Measurements from ENCODE around the gene ADAMTS4. TPM values are rescaled to one million over a fixed set of nuclear protein-coding genes. Genes with fewer than 3 reads are reported as not detected.
"Not testable (repeated sequence)": the region's sequence is repeated elsewhere in the genome, so short reads cannot be mapped to it uniquely, and the experiment has no call there.

ADAMTS4 gene
- total and polyA plus RNA-seq, 5 experiments from 2014 or later, result 0.07 to 7.0 (median 0.34) TPM

DNA sequence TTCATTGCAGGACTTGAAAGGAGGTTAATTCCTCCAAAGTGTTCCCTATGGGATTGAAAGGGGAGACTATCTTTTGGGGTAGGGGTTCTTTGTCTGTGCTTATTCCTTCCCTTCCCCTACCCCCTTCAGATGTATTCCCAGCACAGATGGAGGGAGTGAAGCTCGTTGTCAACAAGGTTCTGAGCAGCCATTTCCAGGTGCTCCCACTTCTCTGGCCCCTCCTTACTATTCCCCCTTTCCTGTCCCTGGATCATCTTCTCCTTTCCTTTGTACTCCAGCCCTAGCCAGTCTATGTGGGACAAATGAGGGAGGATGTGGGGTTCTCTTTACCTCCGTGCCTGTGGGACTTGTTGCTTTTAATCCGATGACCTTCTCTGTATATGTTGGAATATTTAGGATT, 27.9 kb upstream of the ADAMTS4 start:
- POLR2A ChIA-PET, result interaction anchor here (1.0 to 15.0 kb wide), 10 partner anchors 14 to 155 kb away, joined by 5 to 231 read pairs (median 20); partner anchors contain the start of genes FCER1G, NDUFS2, PPOX and SDHC
- DNase-seq (no peak), ATAC-seq (no peak)
- peaks cover 0 to 16% (median 0%) of the 10 kb centered on the region in 3 donors for H3K36me3 Mint-ChIP-seq
- H3K4me1 Mint-ChIP-seq, result peaks cover 31 to 56% (median 50%) of the 10 kb centered on the region in 4 donors
- no peaks in the 10 kb centered on the region for H3K27me3 Mint-ChIP-seq
- peak overlapping the region in 6 of 10 donors; percentile 23 to 96 (median 80) for H3K27ac Mint-ChIP-seq
- H3K9me3 Mint-ChIP-seq, result no peaks in the 10 kb centered on the region
- H3K4me3 Mint-ChIP-seq, result peak overlapping the region; percentile 94 to 100 (median 100)

DNA sequence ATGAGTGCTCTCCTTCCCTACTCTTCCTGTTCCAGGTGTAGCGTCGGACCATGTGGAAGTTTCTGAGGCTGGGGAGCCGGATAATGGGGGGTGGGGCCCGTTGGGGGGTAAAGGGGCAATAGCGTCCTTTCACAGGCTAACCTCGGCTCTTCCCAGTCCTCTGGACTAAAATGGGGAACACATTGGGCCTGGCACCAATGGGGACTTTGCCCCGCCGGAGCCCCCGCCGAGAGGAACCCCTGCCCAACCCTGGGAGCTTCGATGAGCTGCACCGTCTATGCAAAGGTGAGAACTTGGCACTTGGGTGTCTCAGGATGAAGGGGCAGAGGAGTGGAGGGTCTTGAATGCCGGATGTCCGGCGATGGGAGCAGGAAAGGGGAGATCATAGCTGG, 27.5 kb upstream of the ADAMTS4 start:
- Mint-ChIP-seq H3K4me1 (peaks cover 32 to 59% (median 52%) of the 10 kb centered on the region in 4 donors), H3K27me3 (no peaks in the 10 kb centered on the region), H3K36me3 (peaks cover 0 to 16% (median 0%) of the 10 kb centered on the region in 3 donors), H3K27ac (peak overlapping the region; percentile 87 to 99 (median 96)), H3K4me3 (peak overlapping the region; percentile 94 to 100 (median 100)), H3K9me3 (no peaks in the 10 kb centered on the region)
- ATAC-seq (no peak), DNase-seq (no peak)
- POLR2A ChIA-PET, result interaction anchor here (0.6 to 15.0 kb wide), 16 partner anchors 13 to 1127 kb away, joined by 3 to 231 read pairs (median 12); partner anchors contain the start of genes ADAMTS4, B4GALT3, FCER1G and NDUFS2

DNA sequence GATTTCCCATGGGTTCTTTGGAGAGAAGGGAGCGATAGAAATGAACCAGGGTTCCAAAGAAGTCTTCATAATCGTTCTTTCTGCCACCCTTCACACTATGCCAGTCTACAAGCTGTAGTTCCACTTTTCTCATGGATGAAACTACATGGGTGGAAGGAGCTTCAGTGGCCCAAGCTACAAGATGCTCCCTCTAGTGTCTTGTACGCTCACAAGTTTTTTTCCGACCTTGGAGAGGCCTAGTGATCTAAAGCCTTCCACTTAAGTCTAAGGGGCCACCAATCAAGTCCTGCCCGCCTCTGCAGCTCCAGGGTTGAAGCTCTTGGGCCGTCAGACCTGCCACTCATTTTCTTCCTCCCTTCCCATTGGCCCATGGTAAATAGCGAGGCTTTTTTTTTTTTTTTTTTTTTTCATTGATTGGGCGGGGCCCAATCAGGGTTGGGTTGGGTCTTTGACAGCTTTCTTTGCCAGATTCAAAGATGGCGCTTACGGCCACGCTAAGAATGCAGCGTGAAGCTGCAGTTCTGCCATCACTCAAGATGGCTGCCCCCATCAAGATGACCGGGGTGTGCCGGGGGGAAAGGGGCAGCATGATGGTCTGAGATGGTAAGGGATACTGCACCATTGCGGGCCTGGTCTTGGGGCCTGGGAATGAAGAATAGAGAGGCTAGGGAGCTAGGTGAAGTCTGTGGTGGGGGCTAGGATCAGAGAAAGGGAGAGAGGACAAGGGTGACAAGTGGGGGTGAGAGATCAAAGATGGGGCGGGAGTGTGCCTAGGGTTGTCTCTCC, 26.9 kb upstream of the ADAMTS4 start, which contains the start of gene TOMM40L:
Gene TOMM40L, plus strand, starts transcription at position 527 of the 786 bp plus-strand sequence. CDS start 430 bp downstream, outside the sequence.
- H3K36me3 Mint-ChIP-seq, result peaks cover 0 to 16% (median 0%) of the 10 kb centered on the region in 3 donors
- POLR2A ChIA-PET, result interaction anchor here (0.6 to 15.0 kb wide), 28 partner anchors 13 to 1199 kb away, joined by 3 to 231 read pairs (median 6); partner anchors contain the start of genes ADAMTS4, ARHGAP30, B4GALT3 and CFAP126
- H3K9me3 Mint-ChIP-seq, result no peaks in the 10 kb centered on the region
- H3K27ac Mint-ChIP-seq, result peak within 1 kb of the TSS; percentile 87 to 99 (median 96)
- ATAC-seq (peak; percentile 97 to 98), DNase-seq (peak; percentile 68 to 97 (median 88))
- H3K4me3 Mint-ChIP-seq, result peak within 1 kb of the TSS; percentile 94 to 100 (median 100)
- peaks cover 33 to 62% (median 54%) of the 10 kb centered on the region in 4 donors for H3K4me1 Mint-ChIP-seq
- H3K27me3 Mint-ChIP-seq, result no peaks in the 10 kb centered on the region

DNA sequence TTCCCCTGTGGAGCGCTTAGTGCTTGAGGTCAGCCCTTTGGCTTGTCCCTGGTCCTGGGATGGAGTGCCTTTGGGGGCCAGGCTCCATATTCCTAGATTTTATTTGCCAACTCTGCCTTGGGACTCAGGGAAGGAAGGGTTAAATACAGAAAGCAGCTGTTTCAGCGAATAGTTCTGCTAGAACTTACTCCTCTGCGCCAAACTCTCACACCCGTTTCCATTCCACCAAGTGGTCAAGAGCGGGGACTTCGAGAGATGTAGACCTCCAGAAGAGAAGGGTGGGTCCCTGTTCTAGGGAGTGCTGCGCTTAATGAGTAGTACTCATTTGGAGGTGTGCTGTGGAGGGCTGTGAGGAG, 26.3 kb upstream of the ADAMTS4 start:
- ATAC-seq, result peak; percentile 0 to 6
- POLR2A ChIA-PET, result interaction anchor here (0.6 to 15.0 kb wide), 24 partner anchors 12 to 1198 kb away, joined by 3 to 231 read pairs (median 8); partner anchors contain the start of genes ADAMTS4, ARHGAP30, B4GALT3 and CFAP126
- Mint-ChIP-seq H3K36me3 (peaks cover 0 to 11% (median 0%) of the 10 kb centered on the region in 3 donors), H3K4me3 (peak overlapping the region in 7 of 10 donors; percentile 19 to 100 (median 100)), H3K9me3 (no peaks in the 10 kb centered on the region), H3K4me1 (peaks cover 33 to 66% (median 58%) of the 10 kb centered on the region in 4 donors), H3K27ac (peak overlapping the region; percentile 87 to 99 (median 96)), H3K27me3 (no peaks in the 10 kb centered on the region)
- DNase-seq, result no peak

DNA sequence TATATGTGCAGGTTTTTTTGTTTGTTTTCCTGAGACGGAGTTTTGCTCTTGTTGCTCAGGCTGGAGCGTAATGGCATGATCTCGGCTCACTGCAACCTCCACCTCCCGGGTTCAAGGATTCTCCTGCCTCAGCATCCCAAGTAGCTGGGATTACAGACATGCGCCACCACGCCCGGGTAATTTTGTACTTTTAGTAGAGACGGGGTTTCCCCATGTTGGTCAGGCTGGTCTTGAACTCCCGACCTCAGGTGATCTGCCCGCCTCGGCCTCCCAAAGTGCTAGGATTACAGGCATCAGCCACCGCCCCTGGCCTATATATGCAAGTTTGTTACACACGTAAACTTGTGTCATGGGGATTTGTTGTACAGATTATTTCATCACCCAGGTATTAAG, 25.8 kb upstream of the ADAMTS4 start:
- not testable (repeated sequence) for H3K4me3 Mint-ChIP-seq, DNase-seq, H3K27me3 Mint-ChIP-seq, ATAC-seq, H3K9me3 Mint-ChIP-seq
- Mint-ChIP-seq H3K27ac (peak overlapping the region in 7 of 10 donors; percentile 31 to 99 (median 96)), H3K36me3 (peaks cover 0 to 13% (median 0%) of the 10 kb centered on the region in 3 donors), H3K4me1 (peaks cover 36 to 70% (median 63%) of the 10 kb centered on the region in 4 donors)
- POLR2A ChIA-PET, result interaction anchor here (0.5 to 15.0 kb wide), 10 partner anchors 12 to 162 kb away, joined by 3 to 231 read pairs (median 14); partner anchors contain the start of genes ADAMTS4, FCER1G, NDUFS2 and PPOX

DNA sequence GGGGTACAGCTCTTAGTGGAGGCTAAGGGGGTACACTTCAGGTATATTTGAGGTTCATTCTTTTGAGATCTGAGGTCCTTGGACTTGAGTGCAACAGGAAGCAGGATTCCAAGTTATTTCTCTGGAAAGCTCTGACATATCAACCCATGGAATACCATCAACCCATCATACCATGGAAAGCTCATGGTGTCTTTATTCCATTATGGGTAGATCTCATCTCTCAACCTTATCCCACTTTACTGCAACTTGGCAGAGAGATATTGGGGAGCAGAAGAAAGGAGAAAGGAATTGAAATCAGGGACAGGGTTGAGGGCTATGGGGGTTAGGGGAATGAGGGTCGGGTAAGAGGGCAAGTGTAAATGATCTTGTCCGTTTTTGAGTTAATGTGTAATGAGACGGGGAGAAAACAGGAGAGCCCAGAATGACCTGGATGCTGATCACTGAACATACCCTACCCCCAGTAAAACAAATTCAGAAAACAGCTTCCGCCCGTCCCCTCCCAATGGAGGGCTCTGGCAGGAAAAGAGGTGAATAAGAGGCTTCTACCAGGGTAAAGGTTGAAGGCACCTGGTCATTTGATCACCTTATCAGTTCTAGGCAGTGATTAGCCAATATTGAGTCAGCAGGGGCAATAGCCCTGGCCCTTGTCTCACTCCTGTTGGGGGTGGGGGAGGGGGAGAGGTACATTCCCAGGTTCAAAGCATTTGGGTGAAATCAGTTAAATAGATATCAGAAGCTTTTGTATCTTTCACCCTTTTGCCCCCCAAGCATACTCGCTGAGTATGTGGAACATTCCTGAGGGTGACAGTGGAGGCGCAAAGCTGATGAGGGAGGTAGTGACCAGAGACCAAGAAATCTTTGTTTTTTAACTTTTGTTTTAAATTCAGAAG, 25.2 kb upstream of the ADAMTS4 start:
- H3K9me3 Mint-ChIP-seq, result no peaks in the 10 kb centered on the region
- H3K4me3 Mint-ChIP-seq, result peak overlapping the region in 1 of 10 donors; percentile 47
- POLR2A ChIA-PET, result interaction anchor here (0.5 to 15.0 kb wide), 15 partner anchors 11 to 900 kb away, joined by 3 to 231 read pairs (median 4); partner anchors contain the start of genes FCER1G, NDUFS2 and SDHC
- peak overlapping the region in 9 of 10 donors; percentile 15 to 90 (median 63) for H3K27ac Mint-ChIP-seq
- H3K4me1 Mint-ChIP-seq, result peaks cover 41 to 77% (median 69%) of the 10 kb centered on the region in 4 donors
- DNase-seq (no peak), ATAC-seq (no peak)
- H3K36me3 Mint-ChIP-seq, result peaks cover 0 to 13% (median 0%) of the 10 kb centered on the region in 3 donors
- H3K27me3 Mint-ChIP-seq, result no peaks in the 10 kb centered on the region

DNA sequence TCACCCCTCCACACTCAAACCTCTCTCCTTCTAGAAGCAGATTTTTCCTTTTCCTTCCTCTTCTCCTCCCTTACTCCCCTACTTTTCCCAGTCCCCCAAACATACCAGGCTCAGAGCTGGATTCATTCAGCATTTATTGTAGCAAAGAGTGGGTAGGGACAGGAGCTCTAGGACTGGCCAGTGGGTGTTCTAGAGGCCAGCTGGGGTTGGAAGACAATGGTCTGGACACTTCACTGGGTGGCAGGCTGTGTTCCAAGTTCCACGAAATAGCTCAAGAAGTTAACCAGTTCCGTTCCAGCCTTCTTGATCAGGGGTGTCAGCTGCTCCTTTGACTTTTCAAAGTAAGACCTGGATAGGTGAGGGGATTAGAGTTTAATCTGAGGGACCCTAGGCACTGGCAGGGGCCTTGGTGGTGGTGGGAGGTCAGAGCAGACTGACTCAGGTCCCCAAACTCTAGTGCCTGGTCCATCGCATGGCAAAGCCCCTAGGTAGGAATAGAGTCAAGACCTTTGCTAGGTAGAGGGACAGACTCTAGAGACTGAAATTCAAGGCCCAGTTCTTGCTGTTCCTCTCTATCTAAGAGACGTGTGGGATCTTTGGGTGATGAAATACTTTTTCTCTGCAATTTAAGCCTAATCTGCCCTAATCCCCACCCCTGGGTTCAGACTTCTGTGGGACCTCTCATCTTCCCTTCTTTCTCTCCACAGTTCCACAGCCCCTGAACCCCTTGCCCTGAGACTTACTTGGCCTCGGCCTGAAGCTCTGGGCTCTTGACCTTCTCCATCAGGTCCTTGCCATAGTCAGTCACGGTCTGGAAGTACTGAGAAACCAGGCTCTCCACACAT, 23.5 kb upstream of the ADAMTS4 start:
- no peaks in the 10 kb centered on the region for H3K9me3 Mint-ChIP-seq
- no peaks in the 10 kb centered on the region for H3K27me3 Mint-ChIP-seq
- peaks cover 0 to 3% (median 0%) of the 10 kb centered on the region in 3 donors for H3K36me3 Mint-ChIP-seq
- ATAC-seq, result no peak
- peaks cover 52 to 82% (median 77%) of the 10 kb centered on the region in 4 donors for H3K4me1 Mint-ChIP-seq
- H3K27ac Mint-ChIP-seq, result peak overlapping the region; percentile 62 to 90 (median 82)
- H3K4me3 Mint-ChIP-seq, result peak overlapping the region in 5 of 10 donors; percentile 4 to 48 (median 25)
- DNase-seq, result no peak
- POLR2A ChIA-PET, result interaction anchor here (0.5 to 15.0 kb wide), 9 partner anchors 10 to 169 kb away, joined by 3 to 231 read pairs (median 5); partner anchors contain the start of genes FCER1G and NDUFS2

DNA sequence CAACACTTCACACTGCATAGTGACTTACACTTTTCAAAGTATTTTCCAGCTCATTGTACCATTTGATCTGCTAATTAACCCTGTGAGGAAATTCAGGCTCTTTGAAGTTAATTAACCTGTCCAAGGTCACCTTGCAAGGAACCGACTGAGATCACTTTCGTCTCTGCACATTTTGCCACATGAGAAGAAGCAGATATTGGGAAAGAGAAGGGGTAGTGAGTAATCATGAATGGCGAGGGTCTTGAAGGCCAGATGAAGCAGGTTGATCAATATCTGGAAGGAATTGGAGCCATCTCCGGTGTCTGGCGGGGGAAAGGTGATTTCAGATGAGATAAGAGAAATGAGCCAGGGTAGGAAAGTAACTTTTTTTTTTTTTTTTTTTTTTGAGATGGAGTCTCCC, 21.1 kb upstream of the ADAMTS4 start:
- H3K27me3 Mint-ChIP-seq, result no peaks in the 10 kb centered on the region
- H3K4me1 Mint-ChIP-seq, result peaks cover 47 to 78% (median 71%) of the 10 kb centered on the region in 4 donors
- peaks cover 0 to 4% (median 1%) of the 10 kb centered on the region in 3 donors for H3K36me3 Mint-ChIP-seq
- peak overlapping the region in 3 of 10 donors; percentile 16 to 82 (median 23) for H3K4me3 Mint-ChIP-seq
- no peak for DNase-seq
- no peak for ATAC-seq
- no peaks in the 10 kb centered on the region for H3K9me3 Mint-ChIP-seq
- H3K27ac Mint-ChIP-seq, result peak overlapping the region; percentile 90 to 97 (median 96)
- POLR2A ChIA-PET, result interaction anchor here (1.3 to 15.0 kb wide), 6 partner anchors 7 to 86 kb away, joined by 5 to 231 read pairs (median 18); partner anchors contain the start of genes FCER1G and NDUFS2

DNA sequence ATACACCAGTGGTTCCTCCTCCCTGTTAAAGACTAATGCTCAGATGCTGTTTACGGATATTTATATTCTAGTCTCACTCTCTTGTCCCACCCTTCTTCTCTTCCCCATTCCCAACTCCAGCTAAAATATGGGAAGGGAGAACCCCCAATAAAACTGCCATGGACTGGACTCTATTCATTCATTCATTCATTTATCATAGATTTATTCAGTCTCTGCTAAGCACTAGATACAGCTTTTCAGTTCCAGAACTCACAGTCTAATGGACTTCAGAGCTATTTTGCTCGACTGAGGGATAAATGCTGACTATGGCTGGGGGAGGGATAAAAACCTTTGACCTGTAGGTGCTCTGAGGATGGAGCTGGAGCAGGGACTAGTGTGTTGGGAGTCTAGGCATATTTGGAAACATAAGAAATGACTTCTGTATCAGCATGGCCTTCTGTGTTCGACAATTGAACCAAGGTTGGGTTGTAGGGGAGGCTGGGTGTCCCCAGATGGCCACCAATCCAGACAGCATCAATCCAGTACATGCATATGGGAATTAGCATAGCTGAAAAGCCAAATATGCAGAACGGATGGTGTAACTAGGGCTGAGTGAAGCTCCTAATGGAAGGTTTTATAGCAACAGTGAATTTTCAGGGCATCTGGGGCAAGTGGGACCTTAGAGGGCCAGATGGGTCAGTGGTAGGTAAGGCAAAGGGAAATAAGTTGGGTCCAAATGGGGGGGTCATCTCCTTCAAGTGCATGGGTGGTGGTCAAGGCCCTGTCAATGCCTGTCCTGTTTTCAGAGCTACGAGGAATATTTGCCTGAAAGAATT, 20.4 kb upstream of the ADAMTS4 start:
- Mint-ChIP-seq H3K4me3 (peak overlapping the region in 9 of 10 donors; percentile 25 to 89 (median 81)), H3K27me3 (no peaks in the 10 kb centered on the region), H3K4me1 (peaks cover 51 to 81% (median 75%) of the 10 kb centered on the region in 4 donors), H3K27ac (peak overlapping the region; percentile 90 to 97 (median 96)), H3K36me3 (peaks cover 0 to 12% (median 6%) of the 10 kb centered on the region in 3 donors), H3K9me3 (no peaks in the 10 kb centered on the region)
- POLR2A ChIA-PET, result interaction anchor here (0.5 to 15.0 kb wide), 8 partner anchors 9 to 229 kb away, joined by 3 to 231 read pairs (median 5); partner anchors contain the start of genes NDUFS2 and PPOX
- no peak for ATAC-seq
- no peak for DNase-seq

All from naive thymus-derived CD8-positive, alpha-beta T cell (primary cell).